Fibroblast of villous mesenchyme (primary cell): Measurements from ENCODE around the gene VPS54. TPM values are rescaled to one million over a fixed set of nuclear protein-coding genes. Genes with fewer than 3 reads are reported as not detected.
"Not testable (repeated sequence)": the region's sequence is repeated elsewhere in the genome, so short reads cannot be mapped to it uniquely, and the experiment has no call there.

Source experiments
- DNase-seq: peaks from one replicate; pipeline ENCODE4 v3.0.0-alpha.2; 2010; ENCODE audit warnings: low read depth
- H3K4me3 ChIP-seq: 2 replicates; pipeline ENCODE4 v1.5.1; 2011; ENCODE audit warnings: low read depth, mild to moderate bottlenecking, low read length
- CTCF ChIP-seq: IDR thresholded peaks from 2 replicates; pipeline ENCODE4 v1.5.1; 2012; ENCODE audit warnings: low read depth, mild to moderate bottlenecking, low read length; ENCODE audit not compliant: insufficient read depth
- total RNA-seq: library from RNA; depleted of rRNA; stranded (reverse); fragments of >200 nt; gene quantifications from 2 replicates; pipeline ENCODE4 v1.2.3, GENCODE V29; 2012

The VPS54 gene
- total RNA-seq, 1 donor: 32.0 TPM

GRCh38 chr2:63950414-63950813 lies 68.8 kb downstream of the VPS54 start:
- TF ChIP-seq CTCF: no peak
- H3K4me3 ChIP-seq: no peak overlapping the region
- DNase-seq: no peak

- no peak for TF ChIP-seq CTCF
- DNase-seq: no peak
- H3K4me3 ChIP-seq: no peak overlapping the region
Observed at GRCh38 chr2:63942788-63943187, 76.4 kb downstream of the VPS54 start.

GRCh38 chr2:63932104-63932503 lies 87.1 kb downstream of the VPS54 start:
- not testable (repeated sequence) for DNase-seq, H3K4me3 ChIP-seq

GRCh38 chr2:63926815-63927214 lies 92.4 kb downstream of the VPS54 start:
- DNase-seq: no peak
- no peak overlapping the region for H3K4me3 ChIP-seq
- TF ChIP-seq CTCF: no peak

- no peak for DNase-seq
- no peak for TF ChIP-seq CTCF
- no peak overlapping the region for H3K4me3 ChIP-seq
Observed at GRCh38 chr2:63914311-63914710, 104.9 kb downstream of the VPS54 start.

- no peak for TF ChIP-seq CTCF
- DNase-seq: peak; percentile 7
- H3K4me3 ChIP-seq: no peak overlapping the region
Observed at GRCh38 chr2:63903003-63903402, 116.2 kb downstream of the VPS54 start.

GRCh38 chr2:63902149-63902548 lies 117.1 kb downstream of the VPS54 start:
- no peak for DNase-seq
- no peak overlapping the region for H3K4me3 ChIP-seq
- TF ChIP-seq CTCF: no peak
